GM23338 (cell line): Measurements from ENCODE around the gene ARHGDIA.

Experiments used
- CREB1 ChIP-seq: fragments of 250-450 bp; sonication (Bioruptor Pico); IDR thresholded peaks from 2 replicates; pipeline ENCODE4 v1.5.0; 2020; ENCODE audit warnings: low read depth, mild to moderate bottlenecking, moderate library complexity
- POLR2AphosphoS5 ChIP-seq: IDR thresholded peaks from 2 replicates; pipeline ENCODE4 v1.6.1; 2016; ENCODE audit warnings: antibody characterized with exemption, low read depth
- TF ChIP-seq, protein P1 (sequence below), 2 experiments: fragments of 200-600 bp in 1 of 2; sonication (generic) in 1 of 2; conservative IDR thresholded peaks; 2 replicates each; pipeline versions ENCODE4 v1.5.1 to v1.6.1; 2016 to 2017; ENCODE audit warnings: antibody characterized with exemption in 2 of 2, low read depth in 2 of 2, mild to moderate bottlenecking in 2 of 2, moderate library complexity in 1 of 2

DNA sequence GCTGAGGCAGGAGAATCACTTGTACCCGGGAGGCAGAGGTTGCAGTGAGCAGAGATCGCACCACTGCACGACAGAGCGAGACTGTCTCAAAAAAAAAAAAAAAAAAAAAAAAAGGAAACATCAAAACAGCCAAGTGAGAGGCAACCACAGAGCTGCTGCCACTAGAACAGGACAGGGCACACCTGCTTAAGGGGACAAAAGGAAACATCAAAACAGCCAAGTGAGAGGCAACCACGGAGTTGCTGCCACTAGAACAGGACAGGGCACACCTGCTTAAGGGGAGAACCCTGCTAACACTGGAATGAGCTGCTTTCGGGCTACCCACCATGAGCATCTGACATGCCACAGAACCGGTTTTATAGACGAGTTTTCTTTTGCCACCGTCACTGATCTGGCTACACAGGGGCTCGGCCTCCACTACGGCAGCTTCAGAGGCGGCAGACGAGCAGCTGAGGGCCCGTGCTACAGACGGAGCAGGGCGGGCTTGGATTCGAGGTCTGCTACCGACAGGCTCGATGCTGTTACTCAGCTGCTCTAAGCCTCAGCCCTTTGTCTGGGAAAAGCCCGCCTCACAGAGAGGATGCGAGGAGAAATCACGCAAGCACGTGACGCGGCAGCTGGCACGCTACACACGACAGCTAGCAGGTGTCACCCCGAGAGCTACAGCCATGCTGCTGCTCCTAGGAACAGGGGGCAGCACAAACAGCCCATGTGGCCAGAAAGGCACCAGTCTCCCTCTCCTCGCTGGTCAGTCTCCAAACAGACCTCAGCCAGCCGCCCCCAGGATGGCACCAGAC is 12.8 kb downstream of the ARHGDIA start:
- no peak for TF ChIP-seq CREB1 (CRISPR knock-in tag)
- TF ChIP-seq, protein P1, sequence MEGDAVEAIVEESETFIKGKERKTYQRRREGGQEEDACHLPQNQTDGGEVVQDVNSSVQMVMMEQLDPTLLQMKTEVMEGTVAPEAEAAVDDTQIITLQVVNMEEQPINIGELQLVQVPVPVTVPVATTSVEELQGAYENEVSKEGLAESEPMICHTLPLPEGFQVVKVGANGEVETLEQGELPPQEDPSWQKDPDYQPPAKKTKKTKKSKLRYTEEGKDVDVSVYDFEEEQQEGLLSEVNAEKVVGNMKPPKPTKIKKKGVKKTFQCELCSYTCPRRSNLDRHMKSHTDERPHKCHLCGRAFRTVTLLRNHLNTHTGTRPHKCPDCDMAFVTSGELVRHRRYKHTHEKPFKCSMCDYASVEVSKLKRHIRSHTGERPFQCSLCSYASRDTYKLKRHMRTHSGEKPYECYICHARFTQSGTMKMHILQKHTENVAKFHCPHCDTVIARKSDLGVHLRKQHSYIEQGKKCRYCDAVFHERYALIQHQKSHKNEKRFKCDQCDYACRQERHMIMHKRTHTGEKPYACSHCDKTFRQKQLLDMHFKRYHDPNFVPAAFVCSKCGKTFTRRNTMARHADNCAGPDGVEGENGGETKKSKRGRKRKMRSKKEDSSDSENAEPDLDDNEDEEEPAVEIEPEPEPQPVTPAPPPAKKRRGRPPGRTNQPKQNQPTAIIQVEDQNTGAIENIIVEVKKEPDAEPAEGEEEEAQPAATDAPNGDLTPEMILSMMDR (conservative IDR thresholded peaks at IDR 0.05; ENCODE audit: low read depth in 2 of 2) = no peak
- no peak for TF ChIP-seq POLR2AphosphoS5
